AG08395 (cell line): ENCODE data around the gene RBM39.
"Not testable (repeated sequence)": the region's sequence is repeated elsewhere in the genome, so short reads cannot be mapped to it uniquely, and the experiment has no call there.

Experiments
- DNase-seq: peaks from one replicate; pipeline ENCODE4 v3.0.0; 2012; ENCODE audit warnings: mixed read lengths, low spot score

Gene RBM39

DNA sequence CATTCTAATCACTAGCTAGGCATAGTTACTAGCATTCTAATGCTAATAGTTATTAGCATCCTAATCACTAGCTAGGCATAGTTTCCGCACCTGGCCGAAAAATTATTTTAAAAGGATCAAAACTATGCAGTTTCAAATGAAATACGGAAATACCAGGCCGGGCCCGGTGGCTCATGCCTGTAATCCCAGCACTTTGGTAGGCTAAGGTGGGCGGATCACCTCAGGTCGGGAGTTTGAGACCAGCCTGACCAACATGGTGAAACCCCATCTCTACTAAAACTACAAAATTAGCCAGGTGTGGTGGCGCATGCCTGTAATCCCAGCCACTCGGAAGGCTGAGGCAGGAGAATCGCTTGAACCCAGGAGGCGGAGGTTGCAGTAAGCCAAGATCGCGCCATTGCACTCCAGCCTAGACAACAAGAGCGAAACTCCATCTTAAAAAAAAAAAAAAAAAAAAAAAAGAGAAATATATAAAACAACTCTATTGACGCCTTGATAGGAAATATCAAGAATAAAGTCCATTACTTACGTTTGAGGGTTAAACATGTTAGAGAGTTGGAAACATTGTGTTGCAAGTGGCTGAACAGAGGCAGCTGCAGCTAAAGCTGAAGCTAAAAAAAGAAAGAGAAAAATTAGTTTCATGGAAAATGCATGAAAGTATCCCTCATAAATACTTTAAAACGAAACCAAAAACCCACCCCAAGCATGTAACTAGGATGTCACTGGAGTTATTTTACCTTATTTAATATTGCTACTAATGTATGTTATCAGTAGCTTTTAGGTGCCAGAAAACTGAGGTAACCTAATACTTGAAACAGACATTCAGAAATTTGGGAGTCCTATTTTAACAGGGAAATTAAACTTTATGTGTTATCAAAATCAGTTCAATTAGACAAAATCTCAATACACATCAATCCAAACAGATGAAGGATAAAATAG, 35.2 kb downstream of the RBM39 start:
- not testable (repeated sequence) for DNase-seq

- not testable (repeated sequence) for DNase-seq
Measured at GRCh38 chr20:35705894-35706293, 36.2 kb downstream of the RBM39 start.

DNA sequence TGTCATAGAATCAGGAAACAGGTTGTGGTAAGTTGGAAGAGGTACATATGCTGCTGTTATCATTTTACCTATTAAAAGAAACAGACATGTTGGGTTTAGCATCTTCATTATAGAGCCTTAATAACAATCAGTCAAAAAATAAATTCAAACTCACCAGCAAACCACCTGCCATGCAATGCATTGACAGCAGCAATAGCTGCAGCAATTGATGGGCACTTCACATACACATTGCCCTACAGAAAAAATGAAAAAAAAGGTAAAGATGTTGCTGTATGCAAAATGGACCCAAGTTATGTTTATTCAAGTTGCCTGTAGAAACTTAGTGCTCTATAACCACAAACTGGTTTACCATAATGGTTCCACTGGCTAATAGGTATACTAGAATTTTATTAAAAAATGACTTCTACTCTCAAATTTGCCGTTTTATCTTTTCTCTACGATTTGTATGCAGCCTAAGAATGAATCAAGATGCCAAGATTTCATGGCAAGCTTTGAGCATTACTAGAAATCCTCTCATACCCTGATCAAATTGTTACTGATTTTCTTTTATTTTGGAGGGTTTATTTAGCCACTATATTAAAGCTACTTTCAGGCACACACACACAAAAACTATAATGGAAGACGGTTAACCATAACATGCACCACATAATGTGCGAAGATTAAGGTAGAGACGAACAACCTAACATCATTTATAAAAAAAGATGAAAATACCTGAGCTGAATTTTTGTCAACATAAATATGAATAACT, 37.4 kb downstream of the RBM39 start:
- no peak for DNase-seq

GRCh38 chr20:35702824-35703695, 39.0 kb downstream of the RBM39 start:
- DNase-seq, result no peak

GRCh38 chr20:35702051-35702823, 39.8 kb downstream of the RBM39 start:
- DNase-seq, result peak; percentile 70

GRCh38 chr20:35700625-35701148, 41.4 kb downstream of the RBM39 start:
- no peak for DNase-seq

DNA sequence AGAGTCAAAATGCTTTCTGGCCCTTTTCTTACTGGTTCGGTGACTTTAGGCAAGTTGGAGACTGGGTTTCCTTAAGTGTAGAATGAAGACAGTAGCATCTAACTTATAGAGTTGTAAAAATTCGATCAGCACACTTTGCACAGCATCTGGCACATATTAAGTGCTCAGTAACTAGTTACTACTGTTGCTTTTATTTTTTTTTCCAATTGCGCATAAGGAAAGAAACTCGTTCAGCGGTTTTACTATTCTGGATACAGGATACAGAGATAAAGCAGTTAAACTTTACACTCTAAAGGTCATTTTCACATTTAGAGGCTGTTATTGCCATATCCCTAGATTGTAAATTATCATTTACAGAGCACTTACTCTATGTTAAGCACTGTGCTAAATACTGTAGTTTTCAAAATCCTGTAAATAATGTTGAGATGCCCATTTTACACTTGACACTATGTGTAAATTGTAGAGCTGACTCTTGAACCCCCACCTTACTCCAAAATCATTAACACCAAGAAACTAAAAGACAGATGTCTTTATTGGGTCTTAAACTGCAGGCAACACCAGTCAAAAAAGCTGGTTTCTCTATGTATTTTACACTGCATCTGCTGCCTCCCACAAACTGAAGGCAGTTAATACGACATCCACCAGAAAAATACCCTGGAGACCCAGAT, 42.0 kb downstream of the RBM39 start:
- no peak for DNase-seq

- DNase-seq, result peak; percentile 88
Measured at GRCh38 chr20:35699127-35699956, 42.7 kb downstream of the RBM39 start, which contains the start of the genes NFS1 and ROMO1. TSS of gene NFS1 (minus strand) at chr20:35699352. CDS start at chr20:35699288, 64 bp downstream. TSS of gene ROMO1 (plus strand) at chr20:35699405. CDS start at chr20:35699633, 228 bp downstream.

DNA sequence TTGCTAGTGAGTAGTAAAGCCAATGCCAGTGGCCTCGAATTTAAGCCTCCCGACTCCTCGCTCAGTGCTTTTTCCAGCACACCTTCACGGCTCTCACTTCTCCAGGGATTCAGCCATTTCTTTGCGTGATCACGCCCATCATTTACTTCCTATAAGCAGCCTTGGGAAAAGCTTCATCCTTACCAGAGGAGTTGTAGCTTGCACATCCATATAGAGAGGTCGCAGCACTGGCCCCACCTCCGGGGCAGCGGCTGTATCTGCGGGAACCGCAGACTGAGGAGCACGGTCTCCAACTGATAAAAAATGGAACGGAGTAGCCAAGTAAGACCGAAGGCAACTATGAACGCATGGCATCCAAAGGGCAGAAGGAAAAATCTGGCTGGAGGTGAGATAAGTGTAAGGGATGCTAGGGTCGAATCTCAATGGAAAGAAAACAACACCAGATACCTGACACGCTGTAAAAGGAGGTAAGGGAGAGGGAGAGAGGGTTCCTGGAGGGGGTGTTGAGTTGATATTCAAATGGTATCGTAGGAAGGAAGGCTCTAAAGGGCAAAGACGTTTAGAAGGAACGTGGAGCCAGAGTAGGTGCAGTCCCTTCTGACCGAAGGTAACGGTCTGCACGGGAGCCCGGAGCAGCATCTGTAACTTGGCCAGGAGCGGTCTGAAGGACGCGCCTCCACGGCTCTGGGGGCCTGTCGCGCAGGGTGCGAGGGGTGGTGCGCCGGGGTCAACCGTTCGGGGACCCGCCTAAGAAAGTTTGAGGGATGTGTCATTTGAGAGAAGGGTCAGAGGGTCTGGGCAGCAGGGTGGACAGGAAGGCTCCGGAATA, 43.5 kb downstream of the RBM39 start:
- peak; percentile 11 for DNase-seq

- DNase-seq, result peak; percentile 4
Measured at GRCh38 chr20:35697696-35698297, 44.3 kb downstream of the RBM39 start.

GRCh38 chr20:35695978-35696377, 46.1 kb downstream of the RBM39 start:
- no peak for DNase-seq

- DNase-seq, result no peak
Measured at GRCh38 chr20:35695245-35695749, 46.8 kb downstream of the RBM39 start.

DNA sequence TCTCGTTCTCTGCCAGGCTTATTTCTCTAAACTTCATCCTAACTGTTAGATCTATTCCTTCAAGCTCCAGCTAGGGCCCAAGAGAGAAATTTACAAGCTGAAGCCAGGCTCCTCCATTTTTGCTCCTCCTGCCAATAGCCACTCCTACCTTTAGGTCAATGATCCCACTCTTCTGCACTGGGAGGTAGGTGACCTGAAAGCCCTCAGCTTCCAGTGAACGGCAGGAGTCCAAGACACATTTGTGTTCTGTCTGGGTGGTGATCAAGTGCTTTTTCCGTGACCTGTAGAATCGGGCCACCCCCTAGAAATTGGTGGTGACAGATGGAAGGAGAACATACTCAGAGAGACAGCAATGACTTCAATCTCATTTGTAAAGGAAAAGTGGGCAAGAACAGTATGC, 51.8 kb downstream of the RBM39 start:
- DNase-seq, result no peak

GRCh38 chr20:35686872-35687271, 55.2 kb downstream of the RBM39 start:
- DNase-seq, result not testable (repeated sequence)

GRCh38 chr20:35685368-35685767, 56.7 kb downstream of the RBM39 start:
- not testable (repeated sequence) for DNase-seq

DNA sequence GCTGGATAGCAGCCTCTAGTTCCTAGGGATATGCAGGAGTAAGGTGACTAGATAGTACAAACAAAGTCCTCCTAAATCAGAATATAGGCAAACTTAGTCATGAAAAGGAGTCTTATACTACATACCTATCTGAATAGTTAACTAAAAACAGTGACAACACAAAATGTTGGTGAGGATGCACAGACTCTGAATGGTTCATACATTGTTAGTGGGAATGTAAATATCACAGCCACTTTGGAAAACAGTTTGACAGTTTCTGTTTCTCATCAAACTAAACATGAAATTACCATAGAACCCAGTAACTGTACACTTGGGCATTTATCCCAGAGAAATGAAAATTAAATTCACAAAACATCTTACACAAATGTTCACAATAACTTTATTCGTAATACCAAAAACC, 60.1 kb downstream of the RBM39 start:
- no peak for DNase-seq

- DNase-seq, result no peak
Measured at GRCh38 chr20:35680452-35681183, 61.4 kb downstream of the RBM39 start.
